AG04449 (cell line): ENCODE measurements around the gene GCG.

Experiments used
- CTCF ChIA-PET: fragments of 350-600 bp; formaldehyde crosslinking; extraction: SDS; loops from one replicate; lab custom pipeline; 2021; ENCODE audit warnings: antibody characterized with exemption; lab: Yijun Ruan, JAX
- POLR2A ChIA-PET: fragments of 400-600, 350-600 bp; formaldehyde crosslinking; extraction: SDS; loops from one replicate; lab custom pipeline; 2020; ENCODE audit warnings: antibody characterized with exemption, inconsistent platforms; lab: Yijun Ruan, JAX
- DNase-seq: peaks from one replicate; pipeline ENCODE4 v3.0.0-alpha.2; 2010; ENCODE audit warnings: low read depth, low spot score
- H3K4me3 ChIP-seq: 2 replicates; pipeline ENCODE4 v1.5.1; 2011; ENCODE audit warnings: low read depth, mild to moderate bottlenecking, control low read depth, low read length
- TF ChIP-seq, protein P1 (sequence below): IDR thresholded peaks from one replicate; pipeline ENCODE4 v1.5.1; 2011; ENCODE audit warnings: mild to moderate bottlenecking, moderate library complexity, low read length, control low read depth, inconsistent platforms; ENCODE audit not compliant: insufficient read depth; ENCODE audit errors: missing control alignments

GCG gene

DNA sequence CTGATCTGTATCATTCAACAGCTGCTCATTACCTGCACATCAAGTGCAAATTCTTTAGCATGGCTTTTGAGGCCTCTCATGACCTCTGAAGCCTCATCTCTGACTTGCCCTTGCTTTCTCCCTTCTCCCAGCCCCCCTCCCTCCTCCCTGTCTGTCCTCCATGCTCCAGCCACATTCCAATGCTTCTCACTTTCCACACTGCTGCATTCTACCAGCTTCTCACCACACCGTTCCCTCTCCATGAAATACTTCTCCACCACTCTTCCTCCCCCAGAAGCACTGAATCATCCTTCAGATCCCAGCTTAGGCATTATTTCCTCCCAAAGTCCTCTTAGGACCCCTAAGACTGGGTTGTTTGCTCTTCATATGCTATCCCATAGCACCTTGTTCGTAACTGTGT lies 26.9 kb downstream of the GCG start:
- no peak for DNase-seq
- no peak overlapping the region for H3K4me3 ChIP-seq
- POLR2A ChIA-PET: no interaction called here
- CTCF ChIA-PET: interaction anchor here (0.7 to 4.9 kb wide), 29 partner anchors 8 to 875 kb away, joined by 3 to 76 read pairs (median 5); no protein-coding TSS in a partner anchor
- TF ChIP-seq, protein P1, sequence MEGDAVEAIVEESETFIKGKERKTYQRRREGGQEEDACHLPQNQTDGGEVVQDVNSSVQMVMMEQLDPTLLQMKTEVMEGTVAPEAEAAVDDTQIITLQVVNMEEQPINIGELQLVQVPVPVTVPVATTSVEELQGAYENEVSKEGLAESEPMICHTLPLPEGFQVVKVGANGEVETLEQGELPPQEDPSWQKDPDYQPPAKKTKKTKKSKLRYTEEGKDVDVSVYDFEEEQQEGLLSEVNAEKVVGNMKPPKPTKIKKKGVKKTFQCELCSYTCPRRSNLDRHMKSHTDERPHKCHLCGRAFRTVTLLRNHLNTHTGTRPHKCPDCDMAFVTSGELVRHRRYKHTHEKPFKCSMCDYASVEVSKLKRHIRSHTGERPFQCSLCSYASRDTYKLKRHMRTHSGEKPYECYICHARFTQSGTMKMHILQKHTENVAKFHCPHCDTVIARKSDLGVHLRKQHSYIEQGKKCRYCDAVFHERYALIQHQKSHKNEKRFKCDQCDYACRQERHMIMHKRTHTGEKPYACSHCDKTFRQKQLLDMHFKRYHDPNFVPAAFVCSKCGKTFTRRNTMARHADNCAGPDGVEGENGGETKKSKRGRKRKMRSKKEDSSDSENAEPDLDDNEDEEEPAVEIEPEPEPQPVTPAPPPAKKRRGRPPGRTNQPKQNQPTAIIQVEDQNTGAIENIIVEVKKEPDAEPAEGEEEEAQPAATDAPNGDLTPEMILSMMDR: no peak

DNA sequence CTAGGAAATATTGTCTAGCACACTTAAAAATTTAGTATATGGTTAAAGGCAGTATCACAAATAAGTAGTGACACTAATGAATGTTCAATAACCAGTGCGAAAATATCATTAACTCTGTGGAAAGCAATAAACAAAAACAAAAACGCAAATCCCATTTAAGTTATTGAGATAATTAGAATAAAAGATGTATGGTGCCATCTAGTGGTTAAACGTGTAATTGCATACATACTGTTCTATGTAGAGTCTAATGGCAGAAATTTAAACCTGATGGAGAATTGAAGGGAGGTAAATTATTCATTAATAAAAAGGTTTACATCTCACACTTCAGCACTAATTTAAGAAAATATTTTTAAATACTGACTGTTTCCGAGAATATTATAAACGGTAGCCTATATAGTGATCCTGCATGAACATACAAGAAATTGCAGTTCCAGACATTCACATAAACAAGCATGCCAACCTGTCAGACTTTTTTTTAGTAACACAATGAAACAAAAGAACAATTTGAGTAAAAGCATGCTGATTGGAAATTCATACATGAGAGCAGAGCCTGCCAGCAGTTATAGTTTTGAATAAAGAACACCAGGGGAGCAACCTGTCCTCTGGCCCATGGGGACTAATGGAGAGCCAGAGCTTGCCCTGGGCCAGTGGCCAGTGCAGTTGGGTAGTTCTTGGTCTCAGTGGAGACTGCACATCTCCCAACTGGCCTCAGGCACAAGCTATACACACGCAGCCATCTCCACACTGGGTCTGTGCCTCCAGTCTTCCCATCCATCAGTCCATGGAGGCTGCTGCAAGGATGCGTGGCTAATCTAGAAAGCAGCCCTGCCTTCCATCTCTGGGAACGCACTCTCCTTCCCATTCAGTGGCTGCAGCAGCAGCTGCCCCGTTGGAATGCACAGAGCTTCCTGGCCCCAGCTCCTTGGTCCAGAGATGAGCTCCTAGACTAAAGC lies 28.0 kb downstream of the GCG start:
- no peak overlapping the region for H3K4me3 ChIP-seq
- TF ChIP-seq, protein P1: peak; percentile 49
- POLR2A ChIA-PET: no interaction called here
- CTCF ChIA-PET: interaction anchor here (0.7 to 4.9 kb wide), 27 partner anchors 9 to 873 kb away, joined by 3 to 76 read pairs (median 5); no protein-coding TSS in a partner anchor
- no peak for DNase-seq

DNA sequence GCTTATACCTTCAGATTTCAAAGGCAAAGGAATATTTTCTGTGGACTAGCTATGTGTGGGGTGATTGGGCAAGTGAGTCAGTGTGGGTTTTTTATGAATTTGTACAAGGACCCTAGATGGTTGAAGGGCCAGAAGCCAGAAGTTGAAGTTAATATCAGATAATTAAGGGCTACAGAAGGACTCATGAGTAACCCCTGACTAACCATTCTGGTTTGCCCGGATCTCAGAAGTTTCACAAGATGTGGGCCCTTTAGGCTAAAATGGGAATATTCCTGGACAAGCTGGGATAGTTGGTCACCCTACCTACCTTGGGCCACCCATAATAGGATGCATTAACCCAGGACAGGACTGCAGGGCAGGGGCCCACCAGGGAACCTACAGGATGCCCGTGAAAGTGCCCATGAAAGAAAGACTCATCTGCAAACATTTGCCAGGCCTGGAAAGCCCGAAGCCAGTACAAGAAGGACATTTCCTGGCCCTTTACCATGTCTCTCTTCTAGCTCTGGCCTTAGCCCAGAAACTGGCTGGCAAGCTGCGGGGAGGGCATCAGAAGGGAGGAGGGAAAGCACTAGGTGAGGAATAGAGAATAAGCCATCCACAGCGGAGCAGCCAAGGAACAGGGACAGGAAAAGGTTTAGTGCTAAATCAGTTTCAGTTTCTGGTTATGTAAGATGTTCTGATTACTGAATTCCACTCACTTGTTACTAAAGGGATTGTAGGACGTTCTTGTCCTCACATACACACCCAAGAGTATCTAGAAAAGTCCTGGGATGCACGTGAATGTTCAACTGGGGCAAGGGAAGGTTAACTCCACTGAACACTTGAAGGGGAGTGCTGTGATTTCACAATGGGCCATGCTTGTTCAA lies 33.6 kb downstream of the GCG start:
- ChIA-PET POLR2A (interaction anchor here (0.7 kb wide), 1 partner anchor 197 kb away, joined by 3 read pairs; no protein-coding TSS in a partner anchor), CTCF (interaction anchor here (0.6 to 1.4 kb wide), 3 partner anchors 102 to 844 kb away, joined by 3 read pairs; no protein-coding TSS in a partner anchor)
- TF ChIP-seq, protein P1: no peak
- peak; percentile 14 for DNase-seq
- no peak overlapping the region for H3K4me3 ChIP-seq

DNA sequence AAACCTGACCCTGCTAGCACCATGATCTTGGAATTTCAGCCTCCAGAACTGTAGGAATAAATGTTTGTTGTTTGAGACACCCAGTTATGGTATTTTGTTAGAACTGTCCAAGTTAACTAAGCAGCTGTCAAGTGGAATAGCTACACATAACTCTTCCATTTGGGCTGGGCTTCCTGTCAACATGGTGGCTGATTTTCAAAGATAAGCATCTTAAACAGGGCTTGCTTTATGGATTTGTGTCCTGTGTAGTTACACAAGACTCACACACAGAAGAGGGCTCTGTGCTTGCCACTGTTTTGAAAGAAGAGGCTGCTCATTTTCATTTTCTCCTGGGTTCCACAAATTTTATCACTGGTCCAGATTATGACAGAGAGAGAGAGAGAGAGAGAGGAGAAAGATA lies 35.7 kb downstream of the GCG start:
- ChIA-PET CTCF (interaction anchor here (1.0 to 2.4 kb wide), 2 partner anchors 9 to 169 kb away, joined by 3 to 10 read pairs; no protein-coding TSS in a partner anchor), POLR2A (no interaction called here)
- no peak overlapping the region for H3K4me3 ChIP-seq
- TF ChIP-seq, protein P1: no peak
- DNase-seq: no peak

DNA sequence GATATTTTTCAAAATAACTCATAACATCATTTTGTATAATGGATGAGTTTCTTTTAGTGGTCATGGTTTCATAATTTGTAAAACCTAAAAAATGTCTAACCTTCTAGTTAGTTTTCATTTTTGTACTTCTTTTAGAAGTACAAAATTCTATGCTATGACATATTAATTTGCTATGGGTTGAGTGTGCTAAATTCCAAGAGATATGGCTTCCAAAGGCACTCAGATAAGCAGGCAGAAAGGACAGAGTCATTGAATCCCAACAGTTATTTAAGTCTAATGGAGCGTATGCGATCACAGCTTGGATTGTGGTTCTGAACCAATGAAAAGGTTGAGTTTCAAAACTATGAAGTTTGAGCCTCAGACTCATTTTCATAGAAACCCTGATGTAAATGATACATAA lies 37.0 kb downstream of the GCG start:
- ChIA-PET POLR2A (no interaction called here), CTCF (interaction anchor here (2.4 kb wide), 1 partner anchor 10 kb away, joined by 10 read pairs; no protein-coding TSS in a partner anchor)
- TF ChIP-seq, protein P1: no peak
- H3K4me3 ChIP-seq: no peak overlapping the region
- no peak for DNase-seq
